Adrenal gland (tissue), 12 donors: ENCODE results near the gene C1QTNF4. TPM values are rescaled to one million over a fixed set of nuclear protein-coding genes. Genes with fewer than 3 reads are reported as not detected.

ENCODE experiments used
- DNase-seq, 7 donors: peaks; one replicate each; pipeline ENCODE4 v3.0.0-alpha.2; 2019 to 2020
- H3K27ac ChIP-seq, 5 donors: fragments of 200-600 bp; sonication (generic) in 4 of 5; 1 replicate in 3 of 5; 2 replicates in 2 of 5; pipeline versions ENCODE4 v1.5.1 to v1.8.0; 2016 to 2020; ENCODE audit warnings: mild to moderate bottlenecking in 1 of 5
- H3K27me3 ChIP-seq: fragments of 200-600 bp; 2 replicates; pipeline ENCODE4 v1.8.0; 2021
- H3K36me3 ChIP-seq, 2 donors: fragments of 200-600 bp; replicated peaks in 1 of 2; 1 replicate in 1 of 2; 2 replicates in 1 of 2; pipeline versions ENCODE4 v1.5.1 to v1.8.0; 2018 to 2022
- H3K4me1 ChIP-seq, 2 donors: fragments of 200-600 bp; replicated peaks in 1 of 2; 1 replicate in 1 of 2; 2 replicates in 1 of 2; pipeline versions ENCODE4 v1.5.1 to v1.8.0; 2018 to 2021
- H3K4me3 ChIP-seq, 4 donors: fragments of 200-600 bp; sonication (generic) in 3 of 4; one replicate each; pipeline ENCODE4 v1.5.1; 2016 to 2018
- H3K9me3 ChIP-seq, 3 donors: fragments of 200-600 bp; sonication (generic) in 1 of 3; replicated peaks in 1 of 3; 1 replicate in 2 of 3; 2 replicates in 1 of 3; pipeline versions ENCODE4 v1.5.1 to v1.8.0; 2016 to 2021
- CTCF ChIP-seq, 6 experiments: fragments of 450-650 bp in 4 of 6; fragments of 200-600 bp in 2 of 6; sonication (generic) in 1 of 6; IDR thresholded peaks; 1 replicate in 5 of 6; 2 replicates in 1 of 6; pipeline versions ENCODE4 v1.5.1 to v1.8.0; 2016 to 2021; ENCODE audit warnings: antibody characterized with exemption in 6 of 6, mild to moderate bottlenecking in 2 of 6, moderate library complexity in 1 of 6
- POLR2A ChIP-seq, 2 donors: fragments of 450-650 bp; IDR thresholded peaks; one replicate each; pipeline ENCODE4 v1.6.1; 2017; ENCODE audit warnings: antibody characterized with exemption in 2 of 2, mild to moderate bottlenecking in 2 of 2, moderate library complexity in 1 of 2
- WGBS, 4 donors: extraction: QIAGEN DNeasy Blood & Tissue Kit in 2 of 4; methylation state at CpG; one replicate each; pipeline versions ENCODE4 v1.1.5 to v1.1.7; 2013 to 2017; 5-methylcytosine and 5-hydroxymethylcytosine counted together
- intact Hi-C, 2 donors: fragments of 100-400 bp; cut with DNase I; formaldehyde crosslinking; loops; one replicate each; pipeline versions ENCODE4 v1.14.1 to v1.15.0; 2022 to 2023
- polyA plus RNA-seq, 3 donors: library from polyadenylated mRNA; stranded (reverse); fragments of 200-250 nt in 2 of 3; fragments of 350-450 nt in 1 of 3; fragmentation: Illumina TruSeq in 1 of 3; extraction: RNeasy Lipid Tissue Mini Kit (QIAGEN cat#74804) in 1 of 3; gene quantifications; one replicate each; pipeline ENCODE4 v1.2.3, GENCODE V29; 2013 to 2014
- total RNA-seq, 9 donors: library from RNA; depleted of rRNA in 4 of 9; stranded (reverse); fragments of >200 nt in 4 of 9; fragments of 120-200 nt in 1 of 9; fragmentation: NEBNext Ultra II Directional in 1 of 9; extraction: Animal tissue kit (Norgen Biotek cat#: 25700) in 1 of 9; gene quantifications; one replicate each; pipeline versions ENCODE4 v1.1.0 to v1.2.4, GENCODE V29; 2013 to 2023
- donor health status: healthy with polysubstance abuse.
- donor health status: Bipolar disorder and iron deficiency.
- donor health status: DM: yes; HTN: yes; CAD: no.
- donor health status: DM: no; HTN: no; CAD: no.
- donor health status: DM: no; HTN: no; CAD: no.
- donor health status: DM: yes; HTN: yes; CAD: no.

Gene C1QTNF4
- total and polyA plus RNA-seq, 12 donors, result 0.74 to 6.8 (median 2.6) TPM; not detected in 1

- DNase-seq, result no peak
- Histone ChIP-seq H3K27me3 (no peaks in the 10 kb centered on the region), H3K4me3 (no peak overlapping the region), H3K4me1 (peaks cover 0 to 3% of the 10 kb centered on the region in 2 donors), H3K36me3 (no peaks in the 10 kb centered on the region), H3K27ac (no peak overlapping the region), H3K9me3 (no peaks in the 10 kb centered on the region)
- 87 to 94% (median 90%) methylated on average over 4 of the region's 4 CpGs for WGBS, 4 donors
- TF ChIP-seq POLR2A (IDR thresholded peaks at IDR 0.05), result no peak
- TF ChIP-seq CTCF (IDR thresholded peaks at IDR 0.05), result no peak
- intact Hi-C loops, result no loop called here
Observed at GRCh38 chr11:47603295-47603694, 9.1 kb upstream of the C1QTNF4 start.

GRCh38 chr11:47599902-47600301 lies 5.7 kb upstream of the C1QTNF4 start:
- no peaks in the 10 kb centered on the region for H3K36me3 ChIP-seq
- no peaks in the 10 kb centered on the region for H3K9me3 ChIP-seq
- 32 to 45% (median 39%) methylated on average over 3 to 4 of the region's 4 CpGs for WGBS, 4 donors
- no peak overlapping the region for H3K4me3 ChIP-seq
- H3K4me1 ChIP-seq, result no peaks in the 10 kb centered on the region
- H3K27me3 ChIP-seq, result no peaks in the 10 kb centered on the region
- no peak overlapping the region for H3K27ac ChIP-seq
- intact Hi-C loops, result no loop called here
- TF ChIP-seq CTCF (IDR thresholded peaks at IDR 0.05) (no peak), POLR2A (IDR thresholded peaks at IDR 0.05) (no peak)
- peak in 5 of 7 donors; percentile 48 to 75 (median 56) for DNase-seq

- WGBS, 4 donors, result 83 to 100% (median 100%) methylated on average over 1 of the region's 1 CpG
- H3K9me3 ChIP-seq, result no peaks in the 10 kb centered on the region
- H3K4me1 ChIP-seq, result peaks cover 9 to 12% of the 10 kb centered on the region in 2 donors
- intact Hi-C loops, result no loop called here
- TF ChIP-seq CTCF (IDR thresholded peaks at IDR 0.05), result no peak
- no peak for TF ChIP-seq POLR2A (IDR thresholded peaks at IDR 0.05)
- H3K36me3 ChIP-seq, result no peaks in the 10 kb centered on the region
- no peak for DNase-seq
- peaks cover 9% of the 10 kb centered on the region for H3K27me3 ChIP-seq
- no peak overlapping the region for H3K4me3 ChIP-seq
- no peak overlapping the region for H3K27ac ChIP-seq
Observed at GRCh38 chr11:47595967-47596366, 1.8 kb upstream of the C1QTNF4 start.

GRCh38 chr11:47595029-47595428 lies 818 bp upstream of the C1QTNF4 start:
- H3K9me3 ChIP-seq, result no peaks in the 10 kb centered on the region
- no peak overlapping the region for H3K27ac ChIP-seq
- peaks cover 9 to 12% of the 10 kb centered on the region in 2 donors for H3K4me1 ChIP-seq
- intact Hi-C loops, result no loop called here
- no peak for DNase-seq
- H3K36me3 ChIP-seq, result no peaks in the 10 kb centered on the region
- peaks cover 12% of the 10 kb centered on the region for H3K27me3 ChIP-seq
- H3K4me3 ChIP-seq, result no peak overlapping the region
- WGBS, 4 donors, result 60 to 76% (median 75%) methylated on average over 7 of the region's 7 CpGs
- TF ChIP-seq POLR2A (IDR thresholded peaks at IDR 0.05) (no peak), CTCF (IDR thresholded peaks at IDR 0.05) (no peak)
